Left ventricle myocardium inferior (tissue), 1 donor: ENCODE data around the gene CHPF. TPM values are rescaled to one million over a fixed set of nuclear protein-coding genes. Genes with fewer than 3 reads are reported as not detected.

Experiments
- DNase-seq: peaks from one replicate; pipeline ENCODE4 v3.0.0-alpha.2; 2020
- H3K27ac ChIP-seq: fragments of 200-600 bp; replicated peaks from 2 replicates; pipeline ENCODE4 v1.8.0; 2021
- H3K27me3 ChIP-seq: fragments of 200-600 bp; 2 replicates; pipeline ENCODE4 v1.8.0; 2021; ENCODE audit warnings: low read depth
- H3K36me3 ChIP-seq: fragments of 200-600 bp; 2 replicates; pipeline ENCODE4 v1.8.0; 2021
- H3K4me1 ChIP-seq: fragments of 200-600 bp; 2 replicates; pipeline ENCODE4 v1.8.0; 2021
- H3K4me3 ChIP-seq: fragments of 200-600 bp; 2 replicates; pipeline ENCODE4 v1.8.0; 2021; ENCODE audit warnings: mild to moderate bottlenecking, moderate library complexity
- H3K9me3 ChIP-seq: fragments of 200-600 bp; replicated peaks from 2 replicates; pipeline ENCODE4 v1.8.0; 2021
- CTCF ChIP-seq: fragments of 200-600 bp; IDR thresholded peaks from 2 replicates; pipeline ENCODE4 v1.8.0; 2021; ENCODE audit warnings: antibody characterized with exemption, mild to moderate bottlenecking, borderline replicate concordance
- intact Hi-C: fragments of 100-400 bp; cut with micrococcal nuclease; formaldehyde crosslinking; loops from one replicate; pipeline ENCODE4 v1.11.0; 2022
- long read RNA-seq: library from polyadenylated mRNA; unstranded; transcript quantifications from one replicate; pipeline ENCODE4 v2.0.0, GENCODE V29; 2021
- total RNA-seq: library from RNA; stranded (reverse); fragmentation: NEBNext Ultra II Directional; extraction: Animal tissue kit (Norgen Biotek cat#: 25700); gene quantifications from one replicate; pipeline ENCODE4 v1.2.1, GENCODE V29; 2021
- donor health status: DM: no; HTN: yes; CAD: no; lungs with severe emphysema.

Gene CHPF, protein sequence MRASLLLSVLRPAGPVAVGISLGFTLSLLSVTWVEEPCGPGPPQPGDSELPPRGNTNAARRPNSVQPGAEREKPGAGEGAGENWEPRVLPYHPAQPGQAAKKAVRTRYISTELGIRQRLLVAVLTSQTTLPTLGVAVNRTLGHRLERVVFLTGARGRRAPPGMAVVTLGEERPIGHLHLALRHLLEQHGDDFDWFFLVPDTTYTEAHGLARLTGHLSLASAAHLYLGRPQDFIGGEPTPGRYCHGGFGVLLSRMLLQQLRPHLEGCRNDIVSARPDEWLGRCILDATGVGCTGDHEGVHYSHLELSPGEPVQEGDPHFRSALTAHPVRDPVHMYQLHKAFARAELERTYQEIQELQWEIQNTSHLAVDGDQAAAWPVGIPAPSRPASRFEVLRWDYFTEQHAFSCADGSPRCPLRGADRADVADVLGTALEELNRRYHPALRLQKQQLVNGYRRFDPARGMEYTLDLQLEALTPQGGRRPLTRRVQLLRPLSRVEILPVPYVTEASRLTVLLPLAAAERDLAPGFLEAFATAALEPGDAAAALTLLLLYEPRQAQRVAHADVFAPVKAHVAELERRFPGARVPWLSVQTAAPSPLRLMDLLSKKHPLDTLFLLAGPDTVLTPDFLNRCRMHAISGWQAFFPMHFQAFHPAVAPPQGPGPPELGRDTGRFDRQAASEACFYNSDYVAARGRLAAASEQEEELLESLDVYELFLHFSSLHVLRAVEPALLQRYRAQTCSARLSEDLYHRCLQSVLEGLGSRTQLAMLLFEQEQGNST
- 104 TPM for total RNA-seq
- long read RNA-seq, transcript CHPF-201 (4 exons, 3,013 nt), result major isoform, 338 of 691 reads
- long read RNA-seq, transcript CHPF-202 (2 exons, 1,079 nt), result minor isoform, 8 of 691 reads
- long read RNA-seq, partial matches to known transcripts, result 281 of 691 reads
- long read RNA-seq, other reads (novel, unspliced or antisense), result 60 of 691 reads

DNA sequence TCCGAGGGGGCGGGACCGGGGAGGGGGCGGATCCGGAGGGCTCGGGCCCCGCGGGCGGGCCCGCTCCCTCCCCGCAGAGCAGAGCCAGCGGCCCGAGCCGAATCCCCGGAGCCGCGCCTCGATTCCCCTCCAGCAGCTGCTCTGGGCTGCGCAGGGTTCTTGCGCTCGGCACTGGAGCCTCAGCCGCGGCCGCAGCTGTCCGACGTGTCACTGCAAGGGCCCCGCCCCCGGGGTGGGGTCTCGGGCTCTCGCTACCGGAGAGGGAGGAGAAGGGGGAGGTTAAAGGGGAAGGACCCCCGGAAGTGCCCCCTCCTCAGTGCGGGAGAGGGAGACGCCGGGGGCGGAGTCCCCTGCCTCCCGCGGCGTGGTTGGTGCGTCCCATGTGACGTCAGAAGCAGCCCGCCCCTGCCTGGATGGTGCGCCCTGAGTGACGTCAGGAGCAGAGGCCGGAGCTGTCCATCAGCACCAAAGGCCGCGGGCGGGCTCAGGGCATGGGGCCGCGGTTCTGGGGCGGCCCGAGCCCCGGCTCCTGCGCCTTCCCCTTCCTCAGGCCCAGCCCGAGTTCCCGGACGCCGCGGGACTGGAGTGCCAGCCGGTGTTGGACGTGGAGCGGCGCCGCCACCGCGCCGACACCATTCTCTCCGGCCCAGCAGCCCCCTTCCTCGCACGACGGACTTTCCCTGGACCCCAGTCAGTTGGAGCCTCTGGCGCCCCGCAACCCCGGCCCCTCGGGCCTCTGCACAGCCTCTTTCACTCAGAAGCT lies at the start of gene CHPF, which contains the start of gene TMEM198:
TSS of gene CHPF (minus strand) at position 214 of the 763 bp plus-strand sequence. CDS start 271 bp downstream, outside the sequence.
TSS of gene TMEM198 (plus strand) at position 433 of the 763 bp plus-strand sequence. CDS start 700 bp downstream, outside the sequence.
- no peak for TF ChIP-seq CTCF
- peak within 1 kb of the TSS; percentile 93 for H3K27ac ChIP-seq
- DNase-seq, result peak; percentile 97
- peaks cover 44% of the 10 kb centered on the region for H3K27me3 ChIP-seq
- intact Hi-C loops, result no loop called here
- H3K4me3 ChIP-seq, result peak within 1 kb of the TSS; percentile 80
- no peaks in the 10 kb centered on the region for H3K9me3 ChIP-seq
- peaks cover 28% of the 10 kb centered on the region for H3K36me3 ChIP-seq
- peaks cover 42% of the 10 kb centered on the region for H3K4me1 ChIP-seq

GRCh38 chr2:219593154-219593553 lies 49.5 kb upstream of the CHPF start:
- peaks cover 19% of the 10 kb centered on the region for H3K4me1 ChIP-seq

GRCh38 chr2:219592736-219593135 lies 49.1 kb upstream of the CHPF start:
- Histone ChIP-seq H3K4me1 (peaks cover 18% of the 10 kb centered on the region), H3K4me3 (no peak overlapping the region), H3K9me3 (no peaks in the 10 kb centered on the region), H3K36me3 (no peaks in the 10 kb centered on the region), H3K27ac (no peak overlapping the region), H3K27me3 (no peaks in the 10 kb centered on the region)
- no peak for DNase-seq
- intact Hi-C loops, result no loop called here
- TF ChIP-seq CTCF, result no peak

More at GRCh38 chr2:219593154-219593553, 49.5 kb upstream of the CHPF start:
- H3K36me3 ChIP-seq, result no peaks in the 10 kb centered on the region
- H3K9me3 ChIP-seq, result no peaks in the 10 kb centered on the region
- no peak for DNase-seq
- H3K4me3 ChIP-seq, result no peak overlapping the region
- intact Hi-C loops, result no loop called here
- H3K27me3 ChIP-seq, result no peaks in the 10 kb centered on the region
- no peak overlapping the region for H3K27ac ChIP-seq
- no peak for TF ChIP-seq CTCF

GRCh38 chr2:219591091-219591490 lies 47.5 kb upstream of the CHPF start:
- no peaks in the 10 kb centered on the region for H3K9me3 ChIP-seq
- intact Hi-C loops, result no loop called here
- TF ChIP-seq CTCF, result no peak
- H3K4me3 ChIP-seq, result no peak overlapping the region
- no peak for DNase-seq
- no peaks in the 10 kb centered on the region for H3K36me3 ChIP-seq
- peaks cover 5% of the 10 kb centered on the region for H3K4me1 ChIP-seq
- no peaks in the 10 kb centered on the region for H3K27me3 ChIP-seq
- no peak overlapping the region for H3K27ac ChIP-seq

GRCh38 chr2:219581346-219581745 lies 37.7 kb upstream of the CHPF start:
- Histone ChIP-seq H3K4me3 (no peak overlapping the region), H3K4me1 (peaks cover 4% of the 10 kb centered on the region), H3K36me3 (no peaks in the 10 kb centered on the region), H3K27me3 (peaks cover 23% of the 10 kb centered on the region), H3K27ac (no peak overlapping the region), H3K9me3 (no peaks in the 10 kb centered on the region)
- no peak for DNase-seq
- no peak for TF ChIP-seq CTCF
- intact Hi-C loops, result no loop called here
